Mammary epithelial cell (primary cell): Measurements from ENCODE around the gene CER1.

Source experiments
- CTCF ChIP-seq, 2 donors: IDR thresholded peaks in 1 of 2; conservative IDR thresholded peaks in 1 of 2; 2 replicates each; pipeline ENCODE4 v1.5.1; 2011 to 2012; ENCODE audit warnings: inconsistent platforms in 2 of 2, low read length in 2 of 2, mild to moderate bottlenecking in 2 of 2, control low read depth in 1 of 2, low read depth in 1 of 2; ENCODE audit not compliant: insufficient read depth in 1 of 2; ENCODE audit errors: extremely low read depth in 1 of 2
- EZH2 ChIP-seq: IDR thresholded peaks from 2 replicates; pipeline ENCODE4 v1.6.1; 2012; ENCODE audit warnings: low read length, inconsistent platforms, borderline replicate concordance

GRCh38 chr9:14693251-14693861 lies 29.2 kb downstream of the CER1 start, which contains the start of gene ZDHHC21:
- TF ChIP-seq CTCF (conservative IDR thresholded peaks at IDR 0.05 in 1 of 2, IDR thresholded peaks at IDR 0.05 in 1 of 2; ENCODE audit: extremely low read depth in 1 of 2, insufficient read depth in 1 of 2, low read depth in 1 of 2, low read length in 2 of 2), result no peak
- TF ChIP-seq EZH2, result no peak
